ENCODE results near the gene PHLPP1.

GRCh38 chr18:62669225-62669624 lies 46.1 kb upstream of the PHLPP1 start:
- TF ChIP-seq POLR2A (IDR thresholded peaks at IDR 0.05) (no peak), CTCF (IDR thresholded peaks at IDR 0.05) (no peak), POLR2AphosphoS5 (IDR thresholded peaks at IDR 0.05) (no peak)

All from upper lobe of left lung (tissue), 4 donors.